ENCODE results near the gene PLSCR1. TPM values are rescaled to one million over a fixed set of nuclear protein-coding genes. Genes with fewer than 3 reads are reported as not detected.

The PLSCR1 gene
- total RNA-seq, 1 experiment from 2014 or later = 58.1 TPM

DNA sequence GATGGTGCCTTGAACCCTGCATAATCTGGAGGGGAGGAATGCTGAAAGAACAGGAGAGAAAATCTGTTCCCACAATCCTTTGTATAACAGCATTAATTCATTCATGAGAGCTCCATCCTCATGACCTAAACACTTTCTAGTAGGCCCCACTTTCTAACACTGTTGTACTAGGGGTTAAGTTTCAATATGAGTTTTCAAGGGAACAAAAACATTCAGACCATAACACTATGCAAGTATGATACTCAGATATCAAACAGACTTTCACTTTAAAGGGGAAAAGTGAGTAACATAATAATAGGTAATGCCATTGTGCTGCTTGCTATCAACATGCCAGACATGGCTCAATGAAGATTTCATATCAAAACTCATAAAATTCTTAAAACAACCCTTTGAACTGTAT is 42.7 kb downstream of the PLSCR1 start:
- Mint-ChIP-seq H3K36me3 (peaks cover 10% of the 10 kb centered on the region; the same call in 1 of the 2 replicates), H3K9me3 (peaks cover 22% of the 10 kb centered on the region), H3K27ac (no peak overlapping the region), H3K4me1 (peaks cover 41% of the 10 kb centered on the region), H3K27me3 (ENCODE audit: low read depth) (no peaks in the 10 kb centered on the region), H3K4me3 (no peak overlapping the region)
- DNase-seq (ENCODE audit: low spot score) (no peak), ATAC-seq (no peak)
- ChIA-PET CTCF (no interaction called here), POLR2A (no interaction called here)
- no peak for TF ChIP-seq ATF6 (CRISPR knock-in tag; IDR thresholded peaks at IDR 0.05)
- no peak for TF ChIP-seq RORB (CRISPR knock-in tag; IDR thresholded peaks at IDR 0.05)
- TF ChIP-seq, protein P1, sequence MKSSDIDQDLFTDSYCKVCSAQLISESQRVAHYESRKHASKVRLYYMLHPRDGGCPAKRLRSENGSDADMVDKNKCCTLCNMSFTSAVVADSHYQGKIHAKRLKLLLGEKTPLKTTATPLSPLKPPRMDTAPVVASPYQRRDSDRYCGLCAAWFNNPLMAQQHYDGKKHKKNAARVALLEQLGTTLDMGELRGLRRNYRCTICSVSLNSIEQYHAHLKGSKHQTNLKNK (CRISPR knock-in tag; IDR thresholded peaks at IDR 0.05) = no peak
- TF ChIP-seq E2F1 (CRISPR knock-in tag; IDR thresholded peaks at IDR 0.05) = no peak
- TF ChIP-seq PRDM15 (CRISPR knock-in tag; IDR thresholded peaks at IDR 0.05) = no peak
- TF ChIP-seq ZNF532 (CRISPR knock-in tag; IDR thresholded peaks at IDR 0.05; ENCODE audit: borderline replicate concordance) = no peak
- TF ChIP-seq JUN (CRISPR knock-in tag; IDR thresholded peaks at IDR 0.05) = no peak
- no peak for TF ChIP-seq E2F4 (CRISPR knock-in tag; IDR thresholded peaks at IDR 0.05; ENCODE audit: borderline replicate concordance, low read depth)
- TF ChIP-seq NFATC4 (CRISPR knock-in tag; IDR thresholded peaks at IDR 0.05) = no peak
- TF ChIP-seq, protein P2, sequence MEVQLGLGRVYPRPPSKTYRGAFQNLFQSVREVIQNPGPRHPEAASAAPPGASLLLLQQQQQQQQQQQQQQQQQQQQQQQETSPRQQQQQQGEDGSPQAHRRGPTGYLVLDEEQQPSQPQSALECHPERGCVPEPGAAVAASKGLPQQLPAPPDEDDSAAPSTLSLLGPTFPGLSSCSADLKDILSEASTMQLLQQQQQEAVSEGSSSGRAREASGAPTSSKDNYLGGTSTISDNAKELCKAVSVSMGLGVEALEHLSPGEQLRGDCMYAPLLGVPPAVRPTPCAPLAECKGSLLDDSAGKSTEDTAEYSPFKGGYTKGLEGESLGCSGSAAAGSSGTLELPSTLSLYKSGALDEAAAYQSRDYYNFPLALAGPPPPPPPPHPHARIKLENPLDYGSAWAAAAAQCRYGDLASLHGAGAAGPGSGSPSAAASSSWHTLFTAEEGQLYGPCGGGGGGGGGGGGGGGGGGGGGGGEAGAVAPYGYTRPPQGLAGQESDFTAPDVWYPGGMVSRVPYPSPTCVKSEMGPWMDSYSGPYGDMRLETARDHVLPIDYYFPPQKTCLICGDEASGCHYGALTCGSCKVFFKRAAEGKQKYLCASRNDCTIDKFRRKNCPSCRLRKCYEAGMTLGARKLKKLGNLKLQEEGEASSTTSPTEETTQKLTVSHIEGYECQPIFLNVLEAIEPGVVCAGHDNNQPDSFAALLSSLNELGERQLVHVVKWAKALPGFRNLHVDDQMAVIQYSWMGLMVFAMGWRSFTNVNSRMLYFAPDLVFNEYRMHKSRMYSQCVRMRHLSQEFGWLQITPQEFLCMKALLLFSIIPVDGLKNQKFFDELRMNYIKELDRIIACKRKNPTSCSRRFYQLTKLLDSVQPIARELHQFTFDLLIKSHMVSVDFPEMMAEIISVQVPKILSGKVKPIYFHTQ (CRISPR knock-in tag; IDR thresholded peaks at IDR 0.05) = no peak
- TF ChIP-seq, protein P3, sequence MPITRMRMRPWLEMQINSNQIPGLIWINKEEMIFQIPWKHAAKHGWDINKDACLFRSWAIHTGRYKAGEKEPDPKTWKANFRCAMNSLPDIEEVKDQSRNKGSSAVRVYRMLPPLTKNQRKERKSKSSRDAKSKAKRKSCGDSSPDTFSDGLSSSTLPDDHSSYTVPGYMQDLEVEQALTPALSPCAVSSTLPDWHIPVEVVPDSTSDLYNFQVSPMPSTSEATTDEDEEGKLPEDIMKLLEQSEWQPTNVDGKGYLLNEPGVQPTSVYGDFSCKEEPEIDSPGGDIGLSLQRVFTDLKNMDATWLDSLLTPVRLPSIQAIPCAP (CRISPR knock-in tag; IDR thresholded peaks at IDR 0.05) = no peak
- TF ChIP-seq, protein P4, sequence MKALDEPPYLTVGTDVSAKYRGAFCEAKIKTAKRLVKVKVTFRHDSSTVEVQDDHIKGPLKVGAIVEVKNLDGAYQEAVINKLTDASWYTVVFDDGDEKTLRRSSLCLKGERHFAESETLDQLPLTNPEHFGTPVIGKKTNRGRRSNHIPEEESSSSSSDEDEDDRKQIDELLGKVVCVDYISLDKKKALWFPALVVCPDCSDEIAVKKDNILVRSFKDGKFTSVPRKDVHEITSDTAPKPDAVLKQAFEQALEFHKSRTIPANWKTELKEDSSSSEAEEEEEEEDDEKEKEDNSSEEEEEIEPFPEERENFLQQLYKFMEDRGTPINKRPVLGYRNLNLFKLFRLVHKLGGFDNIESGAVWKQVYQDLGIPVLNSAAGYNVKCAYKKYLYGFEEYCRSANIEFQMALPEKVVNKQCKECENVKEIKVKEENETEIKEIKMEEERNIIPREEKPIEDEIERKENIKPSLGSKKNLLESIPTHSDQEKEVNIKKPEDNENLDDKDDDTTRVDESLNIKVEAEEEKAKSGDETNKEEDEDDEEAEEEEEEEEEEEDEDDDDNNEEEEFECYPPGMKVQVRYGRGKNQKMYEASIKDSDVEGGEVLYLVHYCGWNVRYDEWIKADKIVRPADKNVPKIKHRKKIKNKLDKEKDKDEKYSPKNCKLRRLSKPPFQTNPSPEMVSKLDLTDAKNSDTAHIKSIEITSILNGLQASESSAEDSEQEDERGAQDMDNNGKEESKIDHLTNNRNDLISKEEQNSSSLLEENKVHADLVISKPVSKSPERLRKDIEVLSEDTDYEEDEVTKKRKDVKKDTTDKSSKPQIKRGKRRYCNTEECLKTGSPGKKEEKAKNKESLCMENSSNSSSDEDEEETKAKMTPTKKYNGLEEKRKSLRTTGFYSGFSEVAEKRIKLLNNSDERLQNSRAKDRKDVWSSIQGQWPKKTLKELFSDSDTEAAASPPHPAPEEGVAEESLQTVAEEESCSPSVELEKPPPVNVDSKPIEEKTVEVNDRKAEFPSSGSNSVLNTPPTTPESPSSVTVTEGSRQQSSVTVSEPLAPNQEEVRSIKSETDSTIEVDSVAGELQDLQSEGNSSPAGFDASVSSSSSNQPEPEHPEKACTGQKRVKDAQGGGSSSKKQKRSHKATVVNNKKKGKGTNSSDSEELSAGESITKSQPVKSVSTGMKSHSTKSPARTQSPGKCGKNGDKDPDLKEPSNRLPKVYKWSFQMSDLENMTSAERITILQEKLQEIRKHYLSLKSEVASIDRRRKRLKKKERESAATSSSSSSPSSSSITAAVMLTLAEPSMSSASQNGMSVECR (CRISPR knock-in tag; IDR thresholded peaks at IDR 0.05; ENCODE audit: borderline replicate concordance) = no peak
- no peak for TF ChIP-seq FOXK1 (CRISPR knock-in tag; IDR thresholded peaks at IDR 0.05)
- TF ChIP-seq TEAD4 (CRISPR knock-in tag; IDR thresholded peaks at IDR 0.05) = no peak
- no peak for TF ChIP-seq ZNF416 (CRISPR knock-in tag; IDR thresholded peaks at IDR 0.05)
